Brain pericyte (primary cell): ENCODE measurements around the gene TTC28.

Experiments used
- DNase-seq: peaks from one replicate; pipeline ENCODE4 v3.0.0-alpha.2; 2012; ENCODE audit warnings: low read depth, low spot score

Gene TTC28

DNA sequence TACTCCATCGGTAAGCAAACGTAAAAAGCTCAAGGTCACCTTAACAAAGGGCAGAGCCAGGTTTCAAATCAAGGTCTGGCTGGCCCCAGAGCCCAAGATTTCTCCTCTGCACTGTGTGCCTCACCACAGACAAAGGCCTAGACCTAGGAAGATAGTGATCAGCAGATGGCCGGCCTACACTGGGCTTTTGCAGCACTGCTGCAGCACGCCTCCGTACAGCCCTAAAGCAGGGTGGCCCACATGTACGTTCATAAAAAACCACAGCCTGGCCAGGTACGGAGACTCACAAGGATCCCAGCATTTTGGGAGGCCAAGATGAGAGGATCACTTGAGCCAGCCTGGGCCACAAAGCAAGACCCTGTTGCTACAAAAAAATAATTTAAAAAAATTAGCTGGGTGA is 654.3 kb downstream of the TTC28 start:
- DNase-seq = no peak

- DNase-seq = no peak
These were observed 655.2 kb downstream of the TTC28 start for GRCh38 chr22:28024422-28024888.

- no peak for DNase-seq
These were observed 655.9 kb downstream of the TTC28 start for GRCh38 chr22:28023774-28024173.

DNA sequence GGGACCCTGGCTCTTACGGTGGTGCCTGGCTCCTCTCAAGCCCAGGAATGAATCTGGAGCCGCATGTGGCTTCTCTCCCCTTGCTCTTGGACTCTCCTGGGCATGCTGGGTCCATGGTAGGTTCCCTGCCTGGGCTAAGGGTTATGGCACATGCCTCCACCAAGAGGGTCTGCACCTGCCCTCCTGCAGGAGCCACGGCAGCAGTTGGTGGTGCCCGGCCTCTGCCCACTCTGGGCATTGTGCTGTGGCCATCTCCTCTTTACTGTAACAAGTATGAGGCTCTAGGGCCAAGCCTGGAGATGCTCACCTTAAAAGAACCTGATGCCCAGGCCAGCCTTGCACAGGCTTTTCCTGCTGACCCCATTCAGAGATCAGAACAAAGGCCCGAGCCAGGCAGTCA is 656.6 kb downstream of the TTC28 start:
- DNase-seq = no peak

GRCh38 chr22:28021998-28022660 is 657.5 kb downstream of the TTC28 start:
- no peak for DNase-seq

GRCh38 chr22:28021116-28021997 is 658.3 kb downstream of the TTC28 start:
- DNase-seq = no peak

GRCh38 chr22:28019881-28020861 is 659.5 kb downstream of the TTC28 start:
- DNase-seq = no peak

GRCh38 chr22:28019360-28019759 is 660.3 kb downstream of the TTC28 start:
- DNase-seq = no peak

DNA sequence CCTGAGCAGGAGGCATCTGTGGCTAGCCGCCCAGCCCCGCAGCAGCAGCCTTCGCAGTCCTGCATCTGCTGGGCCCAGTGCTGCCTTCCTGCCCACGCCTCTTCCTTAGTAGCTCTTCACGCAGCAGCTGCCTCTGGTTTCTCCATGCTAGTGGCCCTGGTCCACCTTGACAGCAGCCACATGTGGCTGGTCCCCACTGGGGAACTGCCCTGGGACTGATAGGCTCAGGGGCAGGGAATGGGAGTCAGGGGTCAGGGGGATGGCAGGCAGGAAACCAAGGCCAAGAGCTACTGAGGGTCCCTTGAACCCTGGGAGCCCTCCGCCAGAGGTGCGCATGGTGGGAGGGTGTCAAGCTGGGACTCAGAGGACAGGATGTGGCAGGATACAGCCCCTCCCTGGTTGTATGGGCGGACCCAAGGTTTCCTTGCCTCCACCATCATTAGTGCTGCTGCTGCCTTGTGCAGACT is 661.1 kb downstream of the TTC28 start:
- DNase-seq = no peak

- no peak for DNase-seq
These were observed 661.8 kb downstream of the TTC28 start for GRCh38 chr22:28017859-28018258.

DNA sequence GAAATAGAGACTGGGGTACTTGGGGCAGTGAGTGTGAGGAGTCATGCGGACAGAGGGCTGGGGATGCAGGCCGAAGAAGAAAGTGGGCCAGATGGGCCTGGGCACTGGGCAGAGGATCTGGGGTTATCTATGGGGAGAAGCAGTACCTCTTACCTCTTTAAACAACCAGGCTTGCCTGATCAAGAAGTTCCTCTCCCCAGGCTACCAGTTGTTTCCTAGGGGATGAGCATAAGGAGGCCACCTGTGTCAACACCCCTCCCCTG is 662.2 kb downstream of the TTC28 start:
- no peak for DNase-seq

- DNase-seq = no peak
These were observed 662.7 kb downstream of the TTC28 start for GRCh38 chr22:28016781-28017557.

DNA sequence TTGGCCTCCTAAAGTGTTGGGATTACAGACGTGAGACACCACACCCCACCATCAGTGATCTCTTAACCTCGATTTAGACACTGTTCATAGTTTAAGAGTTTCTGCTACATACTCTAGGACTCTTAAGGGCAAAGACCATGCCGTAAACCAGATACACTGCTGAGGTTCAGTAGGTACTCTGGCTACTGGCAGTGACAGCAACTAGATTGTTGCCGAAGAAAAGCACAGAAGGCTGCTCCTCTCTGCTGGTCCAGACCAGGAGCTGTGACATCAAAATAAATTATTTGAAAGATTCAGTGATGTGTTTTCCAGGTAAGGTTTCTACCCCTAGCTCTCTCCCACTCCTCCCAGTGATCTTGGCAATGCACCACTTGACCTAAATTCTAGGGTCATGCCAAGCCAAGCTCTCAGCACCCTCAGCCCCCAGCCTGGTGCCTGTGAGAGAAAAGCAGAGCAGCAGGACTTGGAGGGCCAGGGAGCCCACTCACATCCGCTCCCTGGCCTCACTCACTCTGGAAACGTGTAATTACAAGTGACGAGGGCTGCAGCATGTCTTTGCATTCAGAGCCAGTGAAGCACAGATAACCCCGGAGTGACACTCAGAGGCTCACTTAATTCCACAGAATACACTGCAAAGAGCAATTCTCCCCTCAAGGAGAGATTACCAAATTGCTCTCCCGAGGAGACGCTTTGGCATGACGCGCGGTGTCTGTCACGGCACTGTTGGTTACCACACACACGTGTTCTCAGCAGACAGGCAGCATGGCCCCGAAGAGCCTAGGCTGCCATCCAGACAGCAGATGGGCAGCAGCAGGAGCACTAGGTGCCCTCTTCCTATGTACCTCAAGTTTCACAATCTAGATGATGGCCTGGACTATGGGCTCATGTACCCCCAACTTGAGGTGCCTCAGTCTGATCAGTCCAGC is 663.7 kb downstream of the TTC28 start:
- no peak for DNase-seq

DNA sequence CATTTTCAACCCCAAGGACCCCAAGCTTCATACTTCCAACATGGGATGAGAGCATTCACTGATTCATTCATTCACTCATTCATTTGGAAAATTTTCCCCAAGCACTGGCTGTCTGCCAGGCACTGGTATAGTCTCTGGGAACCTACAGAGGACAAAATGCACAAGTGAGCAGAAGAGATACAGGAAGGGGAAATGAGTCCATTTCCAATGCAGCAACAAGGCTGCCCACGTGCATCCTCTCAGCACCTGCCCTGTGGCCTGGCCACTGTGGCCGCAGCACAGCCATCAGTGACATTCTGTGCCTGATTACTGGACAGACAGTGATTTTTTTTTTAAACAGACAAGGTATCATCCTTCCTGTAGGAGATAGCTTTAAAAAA is 664.6 kb downstream of the TTC28 start:
- DNase-seq = no peak

GRCh38 chr22:28014211-28015045 is 665.2 kb downstream of the TTC28 start:
- DNase-seq = no peak

GRCh38 chr22:28013611-28014010 is 666.0 kb downstream of the TTC28 start:
- DNase-seq = no peak

- no peak for DNase-seq
These were observed 666.7 kb downstream of the TTC28 start for GRCh38 chr22:28012832-28013460.

GRCh38 chr22:28009272-28009827 is 670.3 kb downstream of the TTC28 start:
- no peak for DNase-seq
